H9 (cell line): Measurements from ENCODE around the gene PRCC. TPM values are rescaled to one million over a fixed set of nuclear protein-coding genes. Genes with fewer than 3 reads are reported as not detected.

Source experiments
- DNase-seq: peaks from one replicate; pipeline ENCODE4 v3.0.0-alpha.2; 2017
- H2AFZ ChIP-seq: one replicate; pipeline ENCODE4 v1.6.1; 2013; ENCODE audit warnings: mild to moderate bottlenecking, low read length, control low read depth, moderate library complexity
- H2AK5ac ChIP-seq: 2 replicates; pipeline ENCODE4 v1.6.1; 2013; ENCODE audit warnings: low read length, control low read depth, mixed read lengths; ENCODE audit not compliant: insufficient read length
- H2BK120ac ChIP-seq: one replicate; pipeline ENCODE4 v1.6.1; 2013; ENCODE audit warnings: low read depth, mild to moderate bottlenecking, low read length, control low read depth, inconsistent platforms; ENCODE audit not compliant: poor library complexity, severe bottlenecking
- H2BK12ac ChIP-seq: 2 replicates; pipeline ENCODE4 v1.6.1; 2013; ENCODE audit warnings: low read length, control low read depth, mixed read lengths, low read depth; ENCODE audit not compliant: insufficient read length
- H2BK15ac ChIP-seq: 2 replicates; pipeline ENCODE4 v1.6.1; 2013; ENCODE audit warnings: low read depth, low read length, control low read depth
- H2BK20ac ChIP-seq: one replicate; pipeline ENCODE4 v1.6.1; 2013; ENCODE audit warnings: low read depth, mild to moderate bottlenecking, low read length, control low read depth, inconsistent platforms; ENCODE audit not compliant: poor library complexity, severe bottlenecking
- H2BK5ac ChIP-seq: 2 replicates; pipeline ENCODE4 v1.6.1; 2013; ENCODE audit warnings: low read length, control low read depth, mixed read lengths; ENCODE audit not compliant: insufficient read length
- H3K14ac ChIP-seq: 2 replicates; pipeline ENCODE4 v1.6.1; 2013; ENCODE audit warnings: low read length, control low read depth; ENCODE audit not compliant: insufficient read depth
- H3K18ac ChIP-seq: 2 replicates; pipeline ENCODE4 v1.6.1; 2013; ENCODE audit warnings: low read depth, mild to moderate bottlenecking, mixed read lengths, low read length, control low read depth; ENCODE audit not compliant: insufficient read length
- H3K23ac ChIP-seq: 2 replicates; pipeline ENCODE4 v1.6.1; 2013; ENCODE audit warnings: low read length, control low read depth, mixed read lengths, low read depth; ENCODE audit not compliant: insufficient read length
- H3K23me2 ChIP-seq: 2 replicates; pipeline ENCODE4 v1.6.1; 2013; ENCODE audit warnings: low read depth, mild to moderate bottlenecking, mixed read lengths, low read length, control low read depth; ENCODE audit not compliant: insufficient read length, poor library complexity, severe bottlenecking
- H3K27ac ChIP-seq: 2 replicates; pipeline ENCODE4 v1.5.1; 2013; ENCODE audit warnings: low read length, control low read depth, mixed read lengths, low read depth; ENCODE audit not compliant: insufficient read length
- H3K27me3 ChIP-seq: 2 replicates; pipeline ENCODE4 v1.6.1; 2013; ENCODE audit warnings: low read length, control low read depth, inconsistent platforms; ENCODE audit not compliant: insufficient read depth
- H3K4ac ChIP-seq: 2 replicates; pipeline ENCODE4 v1.6.1; 2013; ENCODE audit warnings: low read depth, mild to moderate bottlenecking, control low read depth, inconsistent platforms, low read length, moderate library complexity
- H3K4me1 ChIP-seq: 2 replicates; pipeline ENCODE4 v1.6.1; 2013; ENCODE audit warnings: low read length, control low read depth, inconsistent platforms; ENCODE audit not compliant: insufficient read depth
- H3K4me2 ChIP-seq: 2 replicates; pipeline ENCODE4 v1.6.1; 2013; ENCODE audit warnings: low read length, control low read depth, mixed read lengths; ENCODE audit not compliant: insufficient read length, insufficient read depth
- H3K56ac ChIP-seq: 2 replicates; pipeline ENCODE4 v1.6.1; 2013; ENCODE audit warnings: low read depth, mild to moderate bottlenecking, mixed read lengths, low read length, control low read depth; ENCODE audit not compliant: insufficient read length
- H3K79me1 ChIP-seq: 2 replicates; pipeline ENCODE4 v1.6.1; 2013; ENCODE audit warnings: low read depth, mild to moderate bottlenecking, moderate library complexity, low read length, control low read depth, inconsistent platforms; ENCODE audit not compliant: insufficient read depth, poor library complexity, severe bottlenecking
- H3K79me2 ChIP-seq: 2 replicates; pipeline ENCODE4 v1.6.1; 2013; ENCODE audit warnings: low read length, control low read depth, inconsistent platforms; ENCODE audit not compliant: insufficient read depth
- H3K9ac ChIP-seq: 2 replicates; pipeline ENCODE4 v1.6.1; 2013; ENCODE audit warnings: low read length, control low read depth, mixed read lengths; ENCODE audit not compliant: insufficient read length; ENCODE audit errors: extremely low read depth
- H3K9me3 ChIP-seq: one replicate; pipeline ENCODE4 v1.6.1; 2013; ENCODE audit warnings: low read depth, low read length, inconsistent platforms; ENCODE audit not compliant: control insufficient read depth
- H3T11ph ChIP-seq: one replicate; pipeline ENCODE4 v1.6.1; 2013; ENCODE audit warnings: mild to moderate bottlenecking, low read length, control low read depth, inconsistent platforms
- H4K20me1 ChIP-seq: one replicate; pipeline ENCODE4 v1.6.1; 2013; ENCODE audit not compliant: control insufficient read depth, insufficient read length, insufficient read depth
- H4K5ac ChIP-seq: 2 replicates; pipeline ENCODE4 v1.6.1; 2013; ENCODE audit warnings: low read depth, mild to moderate bottlenecking, mixed read lengths, low read length, control low read depth; ENCODE audit not compliant: insufficient read length
- H4K8ac ChIP-seq: replicated peaks from 2 replicates; pipeline ENCODE4 v1.6.1; 2013; ENCODE audit warnings: low read length, control low read depth, mixed read lengths, low read depth; ENCODE audit not compliant: insufficient read length
- H4K91ac ChIP-seq: 2 replicates; pipeline ENCODE4 v1.6.1; 2013; ENCODE audit warnings: low read depth, mild to moderate bottlenecking, moderate library complexity, mixed read lengths, low read length, control low read depth; ENCODE audit not compliant: insufficient read length
- H3K27ac Mint-ChIP-seq, 3 experiments: 2 replicates in 2 of 3; 3 replicates in 1 of 3; pipeline ENCODE4 v1.8.0; 2020 to 2021; ENCODE audit warnings: mixed read lengths in 3 of 3, mild to moderate bottlenecking in 1 of 3, moderate library complexity in 1 of 3
- H3K27me3 Mint-ChIP-seq: 2 replicates; pipeline ENCODE4 v1.8.0; 2021; ENCODE audit warnings: low read depth, mild to moderate bottlenecking, moderate library complexity, mixed read lengths
- H3K36me3 Mint-ChIP-seq, 3 experiments: 2 replicates in 2 of 3; 3 replicates in 1 of 3; pipeline ENCODE4 v1.8.0; 2020 to 2021; ENCODE audit warnings: low read depth in 3 of 3, mixed read lengths in 3 of 3; ENCODE audit not compliant: insufficient read depth in 1 of 3
- H3K4me1 Mint-ChIP-seq, 2 experiments: 2 replicates each; pipeline ENCODE4 v1.8.0; 2020; ENCODE audit warnings: mixed read lengths in 2 of 2
- H3K4me3 Mint-ChIP-seq, 2 experiments: 2 replicates in 1 of 2; 3 replicates in 1 of 2; pipeline ENCODE4 v1.8.0; 2020 to 2021; ENCODE audit warnings: mild to moderate bottlenecking in 2 of 2, mixed read lengths in 2 of 2, moderate library complexity in 1 of 2
- H3K9me3 Mint-ChIP-seq, 2 experiments: 2 replicates in 1 of 2; 3 replicates in 1 of 2; pipeline ENCODE4 v1.8.0; 2020; ENCODE audit warnings: mild to moderate bottlenecking in 2 of 2, mixed read lengths in 2 of 2, moderate library complexity in 1 of 2
- CTCF ChIP-seq: fragments of 200-600 bp; sonication (generic); conservative IDR thresholded peaks from 3 replicates; pipeline ENCODE4 v1.8.0; 2021; ENCODE audit warnings: antibody characterized with exemption, mild to moderate bottlenecking
- WGBS: extraction: QIAGEN DNeasy Blood & Tissue Kit; methylation state at CpG from one replicate; pipeline ENCODE4 v1.1.7; 2013; ENCODE audit warnings: missing lambda C conversion rate, low lambda C conversion rate, mixed read lengths; ENCODE audit not compliant: insufficient read length; ENCODE audit errors: extremely low coverage; 5-methylcytosine and 5-hydroxymethylcytosine counted together
- total RNA-seq: library from RNA; stranded (reverse); gene quantifications from 2 replicates; pipeline ENCODE4 v1.2.1, GENCODE V29; 2021

PRCC gene
- total RNA-seq, 1 experiment from 2014 or later: 129 TPM

DNA sequence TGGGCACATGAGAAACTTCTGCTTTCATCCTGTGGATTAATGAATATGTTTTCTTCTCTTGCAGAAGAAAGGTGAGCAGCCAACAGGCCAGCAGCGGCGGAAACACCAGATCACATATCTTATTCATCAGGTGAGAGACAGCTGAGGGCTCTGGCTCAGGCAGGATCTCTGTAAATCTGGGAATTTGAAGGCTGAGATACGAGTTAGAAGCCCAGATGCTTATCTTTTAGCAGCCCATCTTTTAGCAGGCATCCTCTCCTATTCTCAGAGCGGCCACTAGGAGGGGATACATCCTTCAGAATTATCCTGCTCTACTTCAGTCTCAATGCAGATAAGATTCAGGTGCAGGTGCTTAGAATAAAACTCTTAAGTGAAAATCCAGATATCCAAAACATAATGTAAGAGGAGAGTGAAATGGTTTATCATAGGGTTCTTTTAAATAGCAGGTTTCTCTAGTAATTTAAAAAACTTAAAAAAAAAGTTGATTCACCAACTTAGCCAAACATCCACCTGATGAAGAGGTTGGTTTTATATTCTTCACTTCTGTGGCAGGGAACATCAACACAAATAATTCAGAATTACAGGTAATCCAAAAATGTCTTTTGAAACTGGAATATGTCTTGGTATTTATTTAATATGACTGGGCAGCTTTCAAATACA lies 30.0 kb downstream of the PRCC start:
- H3K18ac ChIP-seq: no peak overlapping the region
- no peak overlapping the region for H3T11ph ChIP-seq
- no peak overlapping the region for H3K27ac ChIP-seq
- H2AK5ac ChIP-seq: no peak overlapping the region
- no peaks in the 10 kb centered on the region for H3K4me1 ChIP-seq
- no CpG with 5 or more reads among the region's 4 CpGs for WGBS
- no peak overlapping the region for H4K5ac ChIP-seq
- no peak overlapping the region for H4K8ac ChIP-seq
- Mint-ChIP-seq H3K4me1 (no peaks in the 10 kb centered on the region), H3K36me3 (peaks cover 35 to 88% (median 63%) of the 10 kb centered on the region in 3 experiments; a peak in 6 of 7 replicates), H3K27ac (peak overlapping the region in 1 of 3 experiments; percentile 67; a peak in 1 of 7 replicates), H3K9me3 (no peaks in the 10 kb centered on the region), H3K4me3 (no peak overlapping the region), H3K27me3 (no peaks in the 10 kb centered on the region)
- no peaks in the 10 kb centered on the region for H3K27me3 ChIP-seq
- no peak overlapping the region for H2BK15ac ChIP-seq
- H3K4me2 ChIP-seq: no peak overlapping the region
- no peak overlapping the region for H3K14ac ChIP-seq
- H2BK5ac ChIP-seq: no peak overlapping the region
- H2BK12ac ChIP-seq: no peak overlapping the region
- TF ChIP-seq CTCF: peak; percentile 89
- no peak overlapping the region for H3K9ac ChIP-seq
- no peak overlapping the region for H3K56ac ChIP-seq
- no peaks in the 10 kb centered on the region for H3K79me1 ChIP-seq
- no peaks in the 10 kb centered on the region for H4K20me1 ChIP-seq
- no peak overlapping the region for H4K91ac ChIP-seq
- no peak overlapping the region for H2BK20ac ChIP-seq
- no peaks in the 10 kb centered on the region for H3K79me2 ChIP-seq
- H3K9me3 ChIP-seq: no peaks in the 10 kb centered on the region
- H3K23ac ChIP-seq: no peak overlapping the region
- no peaks in the 10 kb centered on the region for H3K23me2 ChIP-seq
- DNase-seq: peak; percentile 66
- H2BK120ac ChIP-seq: no peak overlapping the region
- H2AFZ ChIP-seq: no peak overlapping the region
- H3K4ac ChIP-seq: no peak overlapping the region
